Stimulated activated CD4-positive, alpha-beta T cell treated with anti-CD3 and anti-CD28 coated beads, Interleukin-15, amount 100 ng/mL, for 48 hours (primary cell): ENCODE results near the gene IFT88.
A peak's percentile ranks its signal among the peaks of the same experiment; 100 is the strongest.

Experiments
- DNase-seq, 2 donors: peaks; one replicate each; pipeline ENCODE4 v3.0.0-alpha.2; 2020; ENCODE audit warnings: low read depth in 2 of 2

Gene IFT88, protein sequence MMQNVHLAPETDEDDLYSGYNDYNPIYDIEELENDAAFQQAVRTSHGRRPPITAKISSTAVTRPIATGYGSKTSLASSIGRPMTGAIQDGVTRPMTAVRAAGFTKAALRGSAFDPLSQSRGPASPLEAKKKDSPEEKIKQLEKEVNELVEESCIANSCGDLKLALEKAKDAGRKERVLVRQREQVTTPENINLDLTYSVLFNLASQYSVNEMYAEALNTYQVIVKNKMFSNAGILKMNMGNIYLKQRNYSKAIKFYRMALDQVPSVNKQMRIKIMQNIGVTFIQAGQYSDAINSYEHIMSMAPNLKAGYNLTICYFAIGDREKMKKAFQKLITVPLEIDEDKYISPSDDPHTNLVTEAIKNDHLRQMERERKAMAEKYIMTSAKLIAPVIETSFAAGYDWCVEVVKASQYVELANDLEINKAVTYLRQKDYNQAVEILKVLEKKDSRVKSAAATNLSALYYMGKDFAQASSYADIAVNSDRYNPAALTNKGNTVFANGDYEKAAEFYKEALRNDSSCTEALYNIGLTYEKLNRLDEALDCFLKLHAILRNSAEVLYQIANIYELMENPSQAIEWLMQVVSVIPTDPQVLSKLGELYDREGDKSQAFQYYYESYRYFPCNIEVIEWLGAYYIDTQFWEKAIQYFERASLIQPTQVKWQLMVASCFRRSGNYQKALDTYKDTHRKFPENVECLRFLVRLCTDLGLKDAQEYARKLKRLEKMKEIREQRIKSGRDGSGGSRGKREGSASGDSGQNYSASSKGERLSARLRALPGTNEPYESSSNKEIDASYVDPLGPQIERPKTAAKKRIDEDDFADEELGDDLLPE

DNA sequence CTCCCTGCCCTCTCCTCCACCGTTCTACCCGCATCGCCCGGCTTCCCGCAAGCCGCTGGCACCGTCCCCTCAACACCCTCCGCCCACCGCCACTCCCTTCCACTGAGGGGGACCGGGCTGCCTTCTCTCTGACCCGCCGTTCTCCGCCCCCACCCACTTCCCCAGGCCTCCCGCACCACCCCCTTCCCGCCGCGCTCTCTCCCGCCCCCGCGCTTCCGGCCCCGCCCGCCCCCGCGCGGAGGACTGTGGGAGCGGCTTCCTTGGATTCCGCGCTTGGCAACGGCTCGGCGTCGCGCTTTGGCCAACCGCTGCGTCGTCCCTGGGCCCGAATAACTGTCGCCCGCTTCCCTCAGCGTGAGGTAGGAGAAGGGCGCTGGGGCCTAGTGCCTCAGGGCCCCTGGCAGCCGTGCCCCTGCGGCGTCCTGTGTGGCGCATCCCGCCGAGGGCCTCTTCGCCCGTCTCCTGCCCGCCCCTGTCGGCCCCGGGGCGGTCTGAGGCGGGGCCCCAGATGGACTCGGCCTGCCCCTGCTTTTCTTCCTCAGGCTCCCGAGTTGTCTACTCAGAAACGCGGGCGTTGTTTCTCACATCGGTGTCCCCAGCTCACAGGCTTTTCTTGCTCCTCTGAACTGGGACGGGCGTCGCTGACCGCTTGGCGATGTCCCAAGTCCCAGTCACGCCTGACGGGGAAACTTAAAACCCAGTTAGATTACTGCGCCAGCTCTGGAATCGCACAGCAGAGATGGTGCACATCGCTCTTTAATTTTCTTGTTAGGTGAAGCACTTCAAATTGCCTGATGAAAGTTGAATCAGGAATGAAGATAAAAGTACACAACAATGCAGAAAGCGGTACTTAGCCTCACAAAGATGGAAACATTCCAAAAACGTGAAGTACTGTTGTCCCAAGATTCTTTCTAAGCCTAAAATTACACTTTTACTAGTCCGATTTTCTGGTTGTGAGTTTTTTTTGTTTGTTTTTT is at the start of gene IFT88:
Gene IFT88, plus strand, starts transcription at position 260 of the 977 bp plus-strand sequence. CDS start 7,229 bp downstream, outside the sequence.
- DNase-seq = peak; percentile 47 to 75

DNA sequence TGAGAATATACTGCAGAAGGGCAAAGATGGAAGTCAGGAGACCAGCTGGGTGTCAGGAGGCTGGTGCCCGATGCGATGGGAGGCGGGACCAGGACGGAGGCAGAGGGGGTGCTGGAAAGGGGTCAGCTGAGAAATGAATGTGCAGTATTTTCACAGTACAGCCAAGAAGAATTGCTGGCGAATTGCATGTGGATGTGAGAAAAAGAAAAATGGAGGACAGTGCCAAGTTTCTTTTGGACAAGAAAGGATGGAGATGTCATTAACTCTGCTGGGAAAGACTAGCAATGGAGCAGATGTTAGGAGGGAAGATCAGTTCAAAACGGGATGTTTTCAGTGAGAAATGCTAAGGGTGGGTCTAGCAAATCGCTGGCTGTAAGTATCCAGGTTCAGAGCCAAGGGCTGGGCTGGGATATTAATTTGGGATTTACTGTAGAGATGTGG is 48.3 kb upstream of the IFT88 start:
- no peak for DNase-seq

DNA sequence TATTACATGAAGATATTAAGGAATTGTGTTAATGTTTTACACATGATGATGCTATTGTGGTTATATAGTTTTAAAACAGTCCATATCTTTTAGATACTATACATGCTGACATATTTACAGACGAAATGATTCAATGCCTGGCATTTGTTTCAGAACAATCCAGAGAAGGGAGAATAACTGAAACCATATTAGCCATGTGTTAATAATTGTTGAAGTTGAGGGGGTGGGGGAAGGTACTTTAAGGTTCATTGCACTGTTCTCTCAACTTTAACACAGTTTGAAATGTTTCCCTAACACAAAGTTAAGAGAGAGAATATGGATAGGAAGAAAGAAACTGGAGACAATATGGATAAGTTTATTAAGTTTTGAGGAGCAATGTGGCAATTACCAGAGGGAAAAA is 47.1 kb upstream of the IFT88 start:
- DNase-seq = no peak

DNA sequence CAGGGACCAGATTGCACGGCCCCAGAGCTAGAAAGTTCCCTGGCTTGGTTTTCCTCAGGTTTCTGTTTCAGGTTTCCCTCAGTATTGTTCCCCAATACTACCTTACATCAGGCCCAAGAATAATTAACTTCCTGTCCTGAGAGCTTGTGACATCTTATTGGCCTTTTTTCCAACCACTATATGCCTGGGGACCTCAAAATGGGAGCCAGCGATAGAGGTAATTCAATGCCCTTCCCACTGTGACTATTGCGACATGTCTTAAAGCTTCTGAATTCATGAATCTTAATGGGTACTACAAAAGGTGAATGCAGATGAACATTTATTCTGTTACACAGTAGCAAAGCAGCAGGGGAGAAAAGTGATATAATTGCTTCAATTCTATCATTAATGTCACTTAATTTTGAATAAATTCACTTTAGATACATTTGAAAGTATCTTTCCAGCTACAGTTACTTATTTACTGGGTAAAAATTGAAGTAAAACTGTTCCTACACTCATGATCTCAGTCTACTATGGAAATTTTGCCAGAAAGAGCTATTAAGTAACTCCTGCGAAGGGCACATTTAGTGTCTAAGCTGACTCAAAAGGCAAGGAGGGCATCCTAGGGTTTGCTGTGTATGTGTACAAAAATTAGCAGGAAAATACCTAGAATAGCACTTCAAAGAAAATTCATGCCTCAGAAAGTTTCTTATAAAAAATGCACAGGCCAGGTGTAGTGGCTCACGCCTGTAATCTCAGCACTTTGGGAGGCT is 45.4 kb upstream of the IFT88 start:
- DNase-seq = no peak

DNA sequence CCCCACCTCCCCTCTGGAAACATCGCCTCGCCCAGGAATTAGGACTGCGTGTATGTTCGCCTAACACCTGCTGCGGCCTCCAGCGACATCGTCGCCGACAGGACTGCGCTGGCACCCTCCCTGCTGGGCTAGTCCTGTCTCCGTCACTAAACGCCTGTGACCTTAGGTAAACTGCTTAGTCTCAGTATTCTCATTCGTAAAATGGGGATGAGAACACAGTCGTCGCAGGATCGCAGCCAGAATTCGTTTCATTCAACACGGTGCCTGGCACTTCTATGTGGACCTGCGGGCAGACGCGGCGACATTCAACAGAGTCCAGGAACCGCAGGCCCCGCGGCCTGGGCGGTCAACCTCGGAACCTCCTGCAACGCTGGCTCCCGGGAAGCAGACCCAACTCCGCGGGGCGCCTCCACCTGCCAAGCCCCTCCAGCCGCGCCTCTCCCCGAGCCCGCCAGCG is 41.8 kb upstream of the IFT88 start:
- DNase-seq = peak in 1 of 2 donors; percentile 13

DNA sequence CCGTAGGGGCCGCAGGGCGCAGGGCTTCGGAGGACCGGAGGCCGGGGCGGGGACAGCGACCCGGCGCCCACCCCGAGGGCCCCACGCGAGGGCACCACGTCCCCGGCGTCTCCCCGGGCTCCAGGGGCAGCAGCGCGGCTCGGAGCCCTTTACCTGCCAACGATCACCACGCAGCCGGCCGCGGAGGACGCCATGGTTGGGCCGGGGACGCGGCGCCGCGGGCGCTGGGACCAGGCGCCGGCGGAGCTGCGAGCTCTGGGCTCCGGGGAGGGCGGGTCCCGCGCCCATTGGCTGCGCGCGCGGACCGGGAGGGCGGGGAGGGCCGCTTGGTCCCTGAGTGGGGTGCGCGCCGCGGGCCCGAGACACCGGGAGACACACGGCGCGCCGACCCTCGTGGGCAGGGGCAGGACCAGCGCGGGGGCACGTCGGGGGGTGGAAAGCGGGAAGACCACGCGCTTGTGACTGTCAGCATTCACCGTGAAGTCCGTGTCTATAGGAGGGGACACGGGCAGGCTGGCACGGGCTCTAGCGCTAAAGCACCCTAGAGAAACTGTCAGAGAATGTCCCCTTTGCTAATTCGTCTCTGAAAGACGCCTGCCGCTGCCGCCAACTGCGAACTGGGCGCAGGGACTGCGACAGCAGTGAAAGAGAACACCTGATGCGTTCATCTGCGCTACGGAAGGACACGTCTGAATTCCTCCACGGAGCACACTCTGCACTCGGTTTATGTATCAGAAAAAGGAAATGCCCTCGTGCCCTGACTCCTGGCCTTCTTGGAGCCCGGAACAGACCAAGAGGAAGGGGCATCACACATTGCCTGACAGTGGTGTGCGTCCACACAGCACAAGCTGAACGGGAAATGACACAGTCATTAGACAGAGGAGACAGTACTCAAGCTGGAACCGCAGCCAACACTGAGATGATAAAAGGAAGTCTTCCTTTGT is 41.1 kb upstream of the IFT88 start, which contains the start of gene CRYL1:
Gene CRYL1, minus strand, starts transcription at position 257 of the 944 bp plus-strand sequence. Its CDS starts 63 bp downstream, at position 194.
- peak; percentile 32 to 57 for DNase-seq

DNA sequence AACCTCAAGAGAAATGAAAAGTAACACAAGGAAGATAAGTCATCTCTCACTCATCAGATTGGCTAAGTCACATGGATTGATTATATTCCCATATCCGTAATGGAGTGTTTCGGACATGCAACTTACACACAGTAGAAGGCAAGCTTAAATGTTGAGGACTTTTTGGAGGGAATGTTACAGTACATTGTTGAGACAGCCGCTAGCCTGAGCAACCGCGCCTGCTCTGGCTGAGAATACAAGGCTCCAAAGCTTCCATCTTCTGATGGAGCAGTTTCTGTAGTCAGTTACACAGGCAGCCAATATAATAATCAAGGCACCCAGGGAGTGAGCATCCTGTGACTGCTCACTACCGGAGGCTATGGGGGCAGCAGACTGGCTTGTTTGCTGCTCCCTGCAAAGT is 40.3 kb upstream of the IFT88 start:
- no peak for DNase-seq

DNA sequence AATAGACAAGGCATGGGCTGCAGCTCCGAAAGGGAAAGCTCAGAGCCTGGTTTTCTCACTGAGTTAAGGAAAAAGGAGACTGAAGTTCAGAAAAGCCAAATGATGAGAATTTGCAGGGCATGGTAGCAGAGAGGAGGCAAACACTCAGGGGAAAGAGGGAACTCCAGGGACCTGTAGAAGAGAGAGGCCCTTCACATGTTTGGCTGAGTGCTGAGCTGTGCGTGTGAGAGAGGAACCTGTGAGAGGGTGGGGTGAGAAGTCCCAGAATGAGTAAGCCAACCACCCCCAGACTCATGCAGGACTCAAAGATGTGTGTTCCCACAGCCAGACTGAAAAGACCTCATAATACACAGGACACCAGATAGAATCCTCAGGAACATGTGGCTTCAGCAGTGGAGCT is 38.5 kb upstream of the IFT88 start:
- peak in 1 of 2 donors; percentile 8 for DNase-seq

DNA sequence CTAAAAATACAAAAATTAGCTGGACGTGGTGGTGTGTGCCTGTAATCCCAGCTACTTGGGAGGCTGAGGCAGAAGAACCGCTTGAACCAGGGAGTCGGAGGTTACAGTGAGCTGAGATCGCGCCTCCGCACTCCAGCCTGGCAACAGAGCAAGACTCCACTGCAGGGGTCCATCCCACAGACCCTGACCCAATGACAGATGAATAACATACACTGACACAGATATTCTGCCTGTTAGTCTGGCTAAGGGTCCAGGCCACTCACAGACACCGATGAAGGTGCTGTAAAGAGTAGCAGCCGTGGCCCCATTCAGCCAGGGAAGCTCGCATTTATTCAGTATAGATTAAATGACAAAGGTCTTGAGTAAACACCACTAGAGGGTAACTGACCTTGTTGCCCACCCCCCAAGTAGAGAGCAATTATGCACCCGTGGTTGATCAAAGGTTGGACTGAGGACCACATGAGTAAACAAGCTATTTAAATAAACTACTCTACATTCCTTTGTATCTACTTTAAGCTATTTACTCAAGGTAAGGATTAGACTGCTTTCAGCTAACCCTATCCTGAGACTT is 32.8 kb upstream of the IFT88 start:
- DNase-seq = no peak

DNA sequence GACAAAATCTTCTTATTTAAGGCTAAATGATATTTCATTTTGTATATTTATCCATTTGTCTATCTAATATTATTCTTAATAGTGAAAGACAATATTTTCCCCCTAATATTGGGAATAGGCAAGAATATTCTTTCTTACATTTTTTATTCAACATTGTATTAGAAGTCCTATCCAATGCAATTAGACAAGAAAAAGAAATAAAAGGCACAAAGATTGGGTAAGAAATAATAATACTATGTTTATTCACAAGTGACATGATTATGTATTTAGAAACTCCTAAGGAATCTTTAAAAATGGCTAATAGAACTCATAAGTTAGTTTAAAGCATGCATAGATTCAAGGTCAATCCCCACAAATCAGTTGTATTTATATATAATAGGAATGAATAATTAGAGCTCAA is 30.0 kb upstream of the IFT88 start:
- no peak for DNase-seq

DNA sequence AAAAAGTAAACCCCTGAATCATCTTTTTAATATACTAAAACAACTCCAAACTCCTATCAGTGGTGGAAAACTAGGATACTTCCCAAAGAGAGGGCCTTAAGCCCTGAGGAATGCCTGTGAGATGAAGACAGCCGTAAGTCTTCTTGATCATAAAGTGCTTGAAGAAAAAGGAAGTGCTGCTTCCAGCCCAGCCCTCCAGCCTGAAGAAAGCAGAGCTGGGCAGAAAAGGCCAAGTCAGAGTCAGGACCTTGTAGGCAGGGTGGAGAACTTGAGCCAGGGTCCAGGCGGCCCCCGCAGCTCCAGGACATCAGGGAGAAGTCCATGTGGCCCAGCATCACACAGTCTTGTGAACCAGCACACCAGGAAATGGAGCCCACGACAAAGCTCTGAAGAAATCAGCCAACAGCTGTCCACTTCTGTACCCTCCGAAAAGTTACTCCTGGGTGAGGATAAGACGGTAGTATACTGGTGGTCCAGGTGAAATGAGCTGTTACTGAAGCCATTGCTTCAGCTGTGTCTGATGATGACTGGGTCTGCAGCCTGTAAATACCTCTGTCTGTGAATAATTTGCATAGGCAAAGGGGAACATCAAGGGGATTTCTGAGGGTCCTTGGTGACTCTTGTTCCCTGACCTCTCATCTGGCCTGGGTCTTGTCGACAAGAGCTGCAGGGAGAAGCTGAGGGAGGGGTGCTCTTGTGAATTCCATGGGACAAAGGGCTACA is 22.6 kb upstream of the IFT88 start:
- DNase-seq = no peak

DNA sequence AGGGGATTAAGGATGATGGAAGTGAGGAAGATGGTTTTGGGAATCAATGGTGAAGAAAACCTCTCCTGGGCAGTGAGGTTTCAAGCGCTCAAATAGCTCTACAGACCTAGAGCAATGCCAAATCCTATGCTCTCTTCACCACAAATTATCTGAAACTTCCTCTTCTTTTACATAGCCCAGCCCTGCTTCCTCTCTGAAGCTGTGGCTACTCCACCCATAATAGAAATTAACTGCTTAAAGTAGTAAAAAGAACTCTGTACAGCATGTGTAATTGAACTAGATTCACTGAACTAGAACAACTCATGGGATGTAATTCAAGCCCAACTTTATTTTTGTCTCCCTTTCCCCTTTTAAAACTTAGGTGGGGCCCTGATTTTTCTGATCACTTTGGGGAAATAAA is 20.4 kb upstream of the IFT88 start:
- DNase-seq = no peak

DNA sequence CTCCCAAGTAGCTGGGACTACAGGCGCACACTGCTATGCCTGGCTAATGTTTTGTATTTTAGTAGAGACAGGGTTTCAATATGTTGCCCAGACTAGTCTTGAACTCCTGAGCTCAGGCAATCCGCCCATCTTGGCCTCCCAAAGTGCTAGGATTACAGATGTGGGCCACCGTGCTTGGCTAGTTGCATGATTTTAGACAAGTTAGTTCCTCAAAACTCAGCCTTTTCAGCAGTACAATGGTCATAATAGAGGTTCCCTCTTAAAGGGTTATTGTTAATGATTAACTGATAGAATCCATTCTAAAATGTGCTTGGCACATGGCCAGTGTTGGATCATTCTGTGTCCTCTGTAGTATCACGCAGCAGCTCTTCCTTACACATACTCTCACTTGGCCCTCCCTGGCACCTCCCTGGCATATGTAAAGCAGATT is 19.5 kb upstream of the IFT88 start:
- no peak for DNase-seq

DNA sequence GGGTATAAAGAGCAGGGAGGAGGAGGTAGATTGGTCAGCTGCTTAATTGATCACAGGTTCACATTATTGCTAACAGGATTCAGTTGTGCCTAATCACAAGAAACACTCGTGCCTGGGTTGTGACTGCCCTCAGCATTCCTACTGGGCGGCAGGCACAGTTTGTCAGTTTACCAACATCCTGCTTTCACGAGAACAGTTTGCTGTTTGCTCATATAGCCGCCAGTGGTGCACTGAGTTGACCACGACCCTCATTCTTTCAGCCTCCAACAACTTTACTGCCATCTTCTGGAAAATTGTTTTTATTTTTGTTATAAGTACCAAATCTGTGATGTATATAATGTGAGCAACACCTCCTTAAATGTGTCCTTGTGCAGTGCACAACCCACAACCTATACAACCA is 16.2 kb upstream of the IFT88 start:
- DNase-seq = no peak

DNA sequence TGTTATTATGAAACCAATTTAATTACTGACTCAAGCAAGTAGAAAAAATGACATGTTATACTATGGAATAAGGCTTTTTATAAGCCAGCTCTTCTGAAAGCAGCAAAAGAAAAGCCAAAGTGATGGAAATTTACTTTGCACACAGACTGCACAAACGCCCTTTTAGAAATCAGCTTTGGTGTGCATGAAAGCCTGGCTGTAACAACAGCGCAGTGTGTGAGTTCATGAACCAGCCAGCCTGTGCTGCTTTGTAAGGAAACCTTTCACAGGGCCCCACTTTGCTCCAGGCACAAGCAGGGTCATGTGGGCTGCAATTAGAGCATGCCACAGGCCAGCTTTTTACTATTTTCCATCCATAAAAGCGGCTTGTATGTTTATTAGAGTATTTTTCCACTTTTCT is 13.6 kb upstream of the IFT88 start:
- DNase-seq = no peak

DNA sequence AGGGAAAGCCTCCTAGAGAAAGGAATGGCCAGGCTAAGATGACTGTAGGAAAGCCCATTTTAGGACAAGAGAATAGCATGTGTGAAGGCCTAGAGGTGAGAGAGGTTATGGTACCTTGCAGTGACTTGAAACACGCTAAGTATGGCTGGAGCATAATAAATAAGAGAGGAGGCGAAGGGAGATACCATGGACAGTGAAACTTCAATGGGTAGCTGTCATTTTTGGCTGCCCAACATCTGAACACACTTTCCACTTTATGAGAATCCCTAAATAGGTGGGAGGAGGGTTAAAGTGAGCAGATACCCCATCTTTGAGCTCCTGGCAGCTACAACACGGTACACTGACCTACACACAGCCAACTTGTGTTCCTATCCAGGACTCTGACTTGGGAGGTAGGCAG is 8.0 kb upstream of the IFT88 start:
- no peak for DNase-seq

DNA sequence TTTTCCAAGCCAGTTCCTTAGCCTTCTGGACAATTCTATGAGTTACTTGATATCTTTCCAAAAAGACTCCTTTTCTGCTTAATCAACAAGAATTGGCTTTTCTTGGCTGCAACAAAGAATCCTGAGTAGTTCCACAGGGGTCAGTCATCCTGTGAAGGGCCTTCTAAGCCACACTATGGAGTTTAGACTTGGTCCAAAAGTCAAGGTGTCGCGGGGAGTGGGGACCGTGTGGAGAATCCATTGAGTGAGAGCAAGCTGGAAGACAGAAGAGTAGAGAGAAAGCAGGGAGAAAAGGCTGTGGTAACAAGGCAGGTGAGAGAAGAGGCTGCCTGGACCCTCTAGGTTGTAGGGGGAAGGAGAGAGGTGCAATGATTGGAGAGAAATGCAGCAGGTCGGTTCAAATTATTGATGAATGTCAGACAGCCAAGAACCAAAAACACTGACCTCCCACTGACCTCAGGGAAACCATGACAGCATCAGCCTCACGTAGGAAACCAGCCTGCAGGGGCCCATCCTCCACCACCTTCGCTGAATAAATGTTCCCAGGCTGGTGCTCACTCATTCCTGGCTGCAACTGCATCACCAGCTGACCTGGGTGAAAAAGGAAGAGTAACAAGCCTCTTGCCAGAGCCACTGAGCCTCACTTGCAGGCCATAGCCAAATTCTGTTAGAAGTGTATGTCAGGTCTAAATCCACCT is 7.1 kb upstream of the IFT88 start:
- DNase-seq = no peak

DNA sequence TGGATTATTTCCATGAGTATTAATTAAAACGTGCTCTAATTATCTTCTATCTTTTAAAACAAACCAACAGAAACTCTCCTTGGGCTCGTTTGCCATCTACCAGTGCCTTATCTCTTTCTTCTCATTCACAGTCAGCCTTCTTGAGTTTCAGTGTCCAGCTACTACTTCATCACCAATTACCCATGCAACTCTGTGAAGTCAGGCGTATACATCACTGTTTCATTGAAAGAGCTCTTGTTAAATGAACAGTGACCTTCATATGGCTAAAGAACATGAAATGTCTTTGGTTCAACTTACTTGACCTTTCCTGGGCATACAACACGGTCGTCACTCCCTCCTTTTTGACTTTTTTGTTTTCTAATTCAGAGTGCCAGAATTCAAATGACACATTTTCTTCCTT is 5.2 kb upstream of the IFT88 start:
- DNase-seq = no peak
